Measurements from ENCODE around the gene PRKCZ.

- TF ChIP-seq CTCF (conservative IDR thresholded peaks at IDR 0.05; ENCODE audit: low read length) (no peak), EZH2phosphoT487 (IDR thresholded peaks at IDR 0.05; ENCODE audit: borderline replicate concordance, low read depth, low read length) (no peak)
Measured at GRCh38 chr1:2000432-2000831, 49.8 kb upstream of the PRKCZ start.
